Measurements from ENCODE around the gene FKBP6.
"Not testable (repeated sequence)": the region's sequence is repeated elsewhere in the genome, so short reads cannot be mapped to it uniquely, and the experiment has no call there.

Gene FKBP6

GRCh38 chr7:73399185-73400050 lies 71.5 kb downstream of the FKBP6 start:
- not testable (repeated sequence) for H3K4me1 ChIP-seq (ENCODE audit: control insufficient read depth, insufficient read depth, low read length); H3K27ac ChIP-seq (ENCODE audit: low read depth, low read length); H3K9me3 ChIP-seq (ENCODE audit: control insufficient read depth, insufficient read depth, low read length); H3K9ac ChIP-seq (ENCODE audit: low read depth, low read length); H3K4me3 ChIP-seq (ENCODE audit: low read depth, low read length); H3K36me3 ChIP-seq (ENCODE audit: control insufficient read depth, insufficient read depth, low read length); H3K27me3 ChIP-seq (ENCODE audit: control insufficient read depth, insufficient read depth, low read length)

DNA sequence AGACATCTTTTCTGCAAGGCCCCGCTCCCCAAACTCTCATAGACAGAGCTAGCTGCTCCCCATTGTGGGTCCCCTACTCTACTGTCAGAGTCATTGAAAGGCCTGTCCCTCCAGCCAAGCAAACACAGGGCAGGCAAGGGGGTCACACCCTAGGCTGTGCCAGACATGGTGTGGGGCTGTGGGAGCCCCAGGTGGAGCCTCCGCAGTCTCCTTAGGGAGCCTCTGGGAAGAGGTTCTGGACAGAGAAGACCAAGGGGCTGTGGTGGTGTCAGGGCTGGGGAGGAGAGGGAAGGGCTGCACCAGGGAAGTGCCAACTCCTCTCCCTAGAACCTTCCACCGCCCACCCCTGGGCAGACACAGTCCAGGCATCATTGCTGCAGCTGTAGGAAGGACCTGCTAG lies 76.9 kb downstream of the FKBP6 start:
- not testable (repeated sequence) for H3K9me3 ChIP-seq (ENCODE audit: control insufficient read depth, insufficient read depth, low read length); H3K9ac ChIP-seq (ENCODE audit: low read depth, low read length); H3K4me1 ChIP-seq (ENCODE audit: control insufficient read depth, insufficient read depth, low read length); H3K27me3 ChIP-seq (ENCODE audit: control insufficient read depth, insufficient read depth, low read length); H3K4me3 ChIP-seq (ENCODE audit: low read depth, low read length); H3K27ac ChIP-seq (ENCODE audit: low read depth, low read length); H3K36me3 ChIP-seq (ENCODE audit: control insufficient read depth, insufficient read depth, low read length)
